SK-N-MC (cell line): ENCODE measurements around the gene PHF3.

ENCODE experiments used
- DNase-seq: peaks from one replicate; pipeline ENCODE4 v3.0.0-alpha.2; 2011; ENCODE audit warnings: low read depth, low spot score
- H3K27ac ChIP-seq: fragments of 200-600 bp; sonication (generic); 2 replicates; pipeline ENCODE4 v1.5.1; 2016; ENCODE audit warnings: mixed run types
- H3K36me3 ChIP-seq: fragments of 200-600 bp; sonication (generic); 2 replicates; pipeline ENCODE4 v1.6.1; 2017; ENCODE audit warnings: antibody characterized with exemption, low read length, mixed read lengths; ENCODE audit not compliant: insufficient read depth
- H3K4me3 ChIP-seq: fragments of 200-600 bp; sonication (generic); 2 replicates; pipeline ENCODE4 v1.5.1; 2016
- H3K9ac ChIP-seq: fragments of 200-600 bp; sonication (generic); 2 replicates; pipeline ENCODE4 v1.8.0; 2017; ENCODE audit warnings: mixed run types, mixed read lengths; ENCODE audit not compliant: insufficient read length
- H3K9me3 ChIP-seq: fragments of 200-600 bp; sonication (generic); 2 replicates; pipeline ENCODE4 v1.6.1; 2017; ENCODE audit warnings: low read depth, mild to moderate bottlenecking, antibody characterized with exemption, low read length, moderate library complexity, mixed read lengths
- EZH2 ChIP-seq: fragments of 200-600 bp; sonication (generic); IDR thresholded peaks from one replicate; pipeline ENCODE4 v1.6.1; 2017; ENCODE audit warnings: antibody characterized with exemption
- FOXP2 ChIP-seq: optimal IDR thresholded peaks from 2 replicates; pipeline ENCODE3; 2011; ENCODE audit warnings: mild to moderate bottlenecking, moderate library complexity; ENCODE audit not compliant: insufficient read depth; ENCODE audit errors: extremely low read length, control extremely low read depth
- POLR2AphosphoS5 ChIP-seq: IDR thresholded peaks from 2 replicates; pipeline ENCODE4 v1.6.1; 2012; ENCODE audit warnings: mild to moderate bottlenecking, low read depth, low read length, borderline replicate concordance

Gene PHF3

DNA sequence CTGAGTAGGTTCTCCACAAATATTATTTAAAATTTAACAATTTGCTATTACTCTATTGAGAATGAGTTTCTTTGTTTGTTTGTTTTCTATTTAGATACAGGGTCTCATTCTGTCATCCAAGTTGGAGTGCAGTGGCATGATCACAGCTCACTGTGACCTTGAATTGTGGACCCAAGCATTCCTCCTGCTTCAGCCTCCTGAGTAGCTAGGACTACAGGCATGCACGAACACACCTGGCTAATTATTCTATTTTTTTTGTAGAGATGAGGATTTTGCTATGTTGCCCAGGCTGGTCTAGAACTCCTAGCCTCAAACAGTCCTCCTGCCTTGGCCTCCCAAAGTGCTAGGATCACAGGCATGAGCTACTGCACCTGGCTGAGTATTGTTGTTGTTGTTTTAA, 122.2 kb downstream of the PHF3 start:
- no peak overlapping the region for H3K27ac ChIP-seq
- DNase-seq, result no peak
- TF ChIP-seq EZH2 (no peak), POLR2AphosphoS5 (no peak), FOXP2 (no peak)

DNA sequence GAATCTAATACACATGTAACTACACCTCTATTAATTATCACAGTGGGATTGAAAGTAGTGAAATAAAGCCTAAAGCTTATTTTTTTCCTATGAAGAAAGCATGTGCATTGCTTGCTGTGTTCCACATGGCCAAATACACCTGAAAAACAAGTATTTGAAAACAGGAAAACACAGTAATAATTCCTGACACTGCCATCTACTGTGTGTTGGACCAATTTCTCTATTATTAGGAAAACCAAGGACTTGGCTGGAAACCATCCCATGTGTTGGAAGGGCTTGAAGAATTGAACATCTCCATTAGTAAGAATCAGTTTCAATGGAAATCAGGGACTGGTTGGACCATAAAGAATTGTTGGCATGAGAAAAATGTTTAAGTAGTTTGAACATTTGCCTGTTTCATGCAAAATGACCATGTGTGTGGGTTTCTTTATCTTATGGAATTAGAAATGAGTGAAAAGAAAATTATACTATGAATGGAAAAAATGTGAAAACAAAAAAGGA, 124.1 kb downstream of the PHF3 start:
- Histone ChIP-seq H3K9me3 (no peaks in the 10 kb centered on the region), H3K36me3 (no peaks in the 10 kb centered on the region), H3K27ac (no peak overlapping the region), H3K4me3 (no peak overlapping the region), H3K9ac (no peak overlapping the region)
- no peak for DNase-seq
- TF ChIP-seq FOXP2 (no peak), EZH2 (no peak), POLR2AphosphoS5 (no peak)

More for the DNA sequence above, 122.2 kb downstream of the PHF3 start:
- Histone ChIP-seq H3K36me3 (no peaks in the 10 kb centered on the region), H3K4me3 (no peak overlapping the region), H3K9me3 (no peaks in the 10 kb centered on the region), H3K9ac (no peak overlapping the region)

- no peaks in the 10 kb centered on the region for H3K9me3 ChIP-seq
- H3K36me3 ChIP-seq, result no peaks in the 10 kb centered on the region
- no peak overlapping the region for H3K27ac ChIP-seq
- no peak overlapping the region for H3K4me3 ChIP-seq
- no peak overlapping the region for H3K9ac ChIP-seq
- TF ChIP-seq POLR2AphosphoS5 (no peak), FOXP2 (no peak)
- no peak for DNase-seq
These were observed 124.6 kb downstream of the PHF3 start for GRCh38 chr6:63760199-63760598.

- Histone ChIP-seq H3K36me3 (no peaks in the 10 kb centered on the region), H3K27ac (no peak overlapping the region), H3K9me3 (no peaks in the 10 kb centered on the region), H3K4me3 (no peak overlapping the region), H3K9ac (no peak overlapping the region)
- peak; percentile 58 for DNase-seq
- TF ChIP-seq FOXP2, result no peak
These were observed 128.8 kb downstream of the PHF3 start for GRCh38 chr6:63764318-63764916.
